ENCODE data around the gene AUTS2.

The AUTS2 gene

GRCh38 chr7:69827140-69827539 is 228.9 kb downstream of the AUTS2 start:
- no peak for DNase-seq

GRCh38 chr7:69827558-69827957 is 229.3 kb downstream of the AUTS2 start:
- DNase-seq = no peak

- no peak for DNase-seq
Measured at GRCh38 chr7:69832356-69832755, 234.1 kb downstream of the AUTS2 start.

- no peak for DNase-seq
Measured at GRCh38 chr7:69833964-69834363, 235.7 kb downstream of the AUTS2 start.

- no peak for DNase-seq
Measured at GRCh38 chr7:69836702-69837101, 238.4 kb downstream of the AUTS2 start.

GRCh38 chr7:69837387-69838068 is 239.3 kb downstream of the AUTS2 start:
- no peak for DNase-seq

- no peak for DNase-seq
Measured at GRCh38 chr7:69839782-69840181, 241.5 kb downstream of the AUTS2 start.

GRCh38 chr7:69840248-69840647 is 242.0 kb downstream of the AUTS2 start:
- DNase-seq = no peak

- no peak for DNase-seq
Measured at GRCh38 chr7:69843653-69844052, 245.4 kb downstream of the AUTS2 start.

GRCh38 chr7:69844264-69844868 is 246.1 kb downstream of the AUTS2 start:
- DNase-seq = no peak

GRCh38 chr7:69845721-69846495 is 247.6 kb downstream of the AUTS2 start:
- DNase-seq = no peak

GRCh38 chr7:69847921-69848612 is 249.8 kb downstream of the AUTS2 start:
- peak; percentile 48 for DNase-seq

- no peak for DNase-seq
Measured at GRCh38 chr7:69849268-69849667, 251.0 kb downstream of the AUTS2 start.

GRCh38 chr7:69857014-69857413 is 258.7 kb downstream of the AUTS2 start:
- no peak for DNase-seq

- no peak for DNase-seq
Measured at GRCh38 chr7:69858471-69858870, 260.2 kb downstream of the AUTS2 start.

- no peak for DNase-seq
Measured at GRCh38 chr7:69859342-69859741, 261.1 kb downstream of the AUTS2 start.

- DNase-seq = no peak
Measured at GRCh38 chr7:69860486-69860885, 262.2 kb downstream of the AUTS2 start.

GRCh38 chr7:69860941-69861622 is 262.8 kb downstream of the AUTS2 start:
- no peak for DNase-seq

GRCh38 chr7:69862413-69863064 is 264.3 kb downstream of the AUTS2 start:
- no peak for DNase-seq

GRCh38 chr7:69864274-69864673 is 266.0 kb downstream of the AUTS2 start:
- DNase-seq = peak; percentile 96

GRCh38 chr7:69864822-69865221 is 266.5 kb downstream of the AUTS2 start:
- peak; percentile 96 for DNase-seq

- no peak for DNase-seq
Measured at GRCh38 chr7:69868921-69869320, 270.6 kb downstream of the AUTS2 start.
